NT2/D1 (cell line): Measurements from ENCODE around the gene TCF23.

Experiments used
- SUZ12 ChIP-seq: IDR thresholded peaks from 2 replicates; pipeline ENCODE4 v1.6.1; 2011; ENCODE audit not compliant: insufficient read length, insufficient read depth; ENCODE audit errors: extremely low read depth
- YY1 ChIP-seq: IDR thresholded peaks from 2 replicates; pipeline ENCODE4 v1.6.1; 2011; ENCODE audit not compliant: insufficient read length, insufficient read depth

DNA sequence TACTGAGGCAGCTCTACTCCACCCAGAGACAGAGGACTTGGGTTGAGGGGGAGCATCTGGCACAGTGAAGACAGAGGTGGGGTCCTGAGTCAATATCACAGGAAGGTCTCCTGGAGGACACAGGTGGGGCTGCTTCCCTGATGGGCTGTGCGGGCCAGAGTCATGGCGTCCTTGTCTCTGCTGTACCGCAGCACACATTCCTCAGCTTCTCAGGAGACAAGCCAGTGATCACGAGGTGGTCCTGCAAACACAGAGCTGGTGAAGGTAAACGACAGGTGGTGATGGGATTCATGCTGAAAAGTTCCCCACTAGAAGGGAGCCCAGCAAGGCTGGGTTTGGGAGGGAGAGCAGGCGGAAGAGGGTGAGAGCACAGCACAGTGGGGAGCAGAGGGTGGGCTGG lies 9.7 kb downstream of the TCF23 start:
- TF ChIP-seq SUZ12 = no peak
- no peak for TF ChIP-seq YY1
